ENCODE measurements around the gene NPHP1.
"Not testable (repeated sequence)": the region's sequence is repeated elsewhere in the genome, so short reads cannot be mapped to it uniquely, and the experiment has no call there.

DNA sequence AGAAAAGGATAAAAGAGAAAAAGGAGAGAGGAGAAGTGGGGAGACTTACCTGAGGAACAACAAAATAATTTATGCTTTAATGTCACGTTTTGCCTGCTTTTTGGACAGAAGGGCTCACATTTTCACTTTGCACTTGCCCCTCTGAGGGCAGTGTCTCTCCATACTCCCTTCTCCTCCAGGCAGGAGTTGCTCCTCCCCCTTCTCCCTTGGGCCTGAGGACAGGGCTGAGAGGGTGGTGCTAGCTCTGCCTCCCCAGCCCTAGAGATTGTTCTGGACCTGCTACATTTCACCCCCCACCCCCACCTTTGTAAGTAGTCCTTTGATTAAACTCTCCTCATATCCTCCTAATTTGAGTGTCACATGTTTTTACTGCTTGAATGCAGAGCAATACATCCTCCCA lies 25.1 kb upstream of the NPHP1 start:
- TF ChIP-seq, protein P1, sequence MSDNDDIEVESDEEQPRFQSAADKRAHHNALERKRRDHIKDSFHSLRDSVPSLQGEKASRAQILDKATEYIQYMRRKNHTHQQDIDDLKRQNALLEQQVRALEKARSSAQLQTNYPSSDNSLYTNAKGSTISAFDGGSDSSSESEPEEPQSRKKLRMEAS (CRISPR knock-in tag; IDR thresholded peaks at IDR 0.05) = not testable (repeated sequence)
- not testable (repeated sequence) for TF ChIP-seq NR3C1 (CRISPR knock-in tag; conservative IDR thresholded peaks at IDR 0.05; ENCODE audit: low read depth); NFYB (CRISPR knock-in tag; conservative IDR thresholded peaks at IDR 0.05; ENCODE audit: low read depth); NFE2L1 (CRISPR knock-in tag; IDR thresholded peaks at IDR 0.05); JUN (CRISPR knock-in tag; IDR thresholded peaks at IDR 0.05)
- TF ChIP-seq, protein P2, sequence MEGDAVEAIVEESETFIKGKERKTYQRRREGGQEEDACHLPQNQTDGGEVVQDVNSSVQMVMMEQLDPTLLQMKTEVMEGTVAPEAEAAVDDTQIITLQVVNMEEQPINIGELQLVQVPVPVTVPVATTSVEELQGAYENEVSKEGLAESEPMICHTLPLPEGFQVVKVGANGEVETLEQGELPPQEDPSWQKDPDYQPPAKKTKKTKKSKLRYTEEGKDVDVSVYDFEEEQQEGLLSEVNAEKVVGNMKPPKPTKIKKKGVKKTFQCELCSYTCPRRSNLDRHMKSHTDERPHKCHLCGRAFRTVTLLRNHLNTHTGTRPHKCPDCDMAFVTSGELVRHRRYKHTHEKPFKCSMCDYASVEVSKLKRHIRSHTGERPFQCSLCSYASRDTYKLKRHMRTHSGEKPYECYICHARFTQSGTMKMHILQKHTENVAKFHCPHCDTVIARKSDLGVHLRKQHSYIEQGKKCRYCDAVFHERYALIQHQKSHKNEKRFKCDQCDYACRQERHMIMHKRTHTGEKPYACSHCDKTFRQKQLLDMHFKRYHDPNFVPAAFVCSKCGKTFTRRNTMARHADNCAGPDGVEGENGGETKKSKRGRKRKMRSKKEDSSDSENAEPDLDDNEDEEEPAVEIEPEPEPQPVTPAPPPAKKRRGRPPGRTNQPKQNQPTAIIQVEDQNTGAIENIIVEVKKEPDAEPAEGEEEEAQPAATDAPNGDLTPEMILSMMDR (IDR thresholded peaks at IDR 0.05) = not testable (repeated sequence)
- TF ChIP-seq, protein P3, sequence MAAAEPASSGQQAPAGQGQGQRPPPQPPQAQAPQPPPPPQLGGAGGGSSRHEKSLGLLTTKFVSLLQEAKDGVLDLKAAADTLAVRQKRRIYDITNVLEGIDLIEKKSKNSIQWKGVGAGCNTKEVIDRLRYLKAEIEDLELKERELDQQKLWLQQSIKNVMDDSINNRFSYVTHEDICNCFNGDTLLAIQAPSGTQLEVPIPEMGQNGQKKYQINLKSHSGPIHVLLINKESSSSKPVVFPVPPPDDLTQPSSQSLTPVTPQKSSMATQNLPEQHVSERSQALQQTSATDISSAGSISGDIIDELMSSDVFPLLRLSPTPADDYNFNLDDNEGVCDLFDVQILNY (CRISPR knock-in tag; IDR thresholded peaks at IDR 0.05) = not testable (repeated sequence)
- TF ChIP-seq, protein P4, sequence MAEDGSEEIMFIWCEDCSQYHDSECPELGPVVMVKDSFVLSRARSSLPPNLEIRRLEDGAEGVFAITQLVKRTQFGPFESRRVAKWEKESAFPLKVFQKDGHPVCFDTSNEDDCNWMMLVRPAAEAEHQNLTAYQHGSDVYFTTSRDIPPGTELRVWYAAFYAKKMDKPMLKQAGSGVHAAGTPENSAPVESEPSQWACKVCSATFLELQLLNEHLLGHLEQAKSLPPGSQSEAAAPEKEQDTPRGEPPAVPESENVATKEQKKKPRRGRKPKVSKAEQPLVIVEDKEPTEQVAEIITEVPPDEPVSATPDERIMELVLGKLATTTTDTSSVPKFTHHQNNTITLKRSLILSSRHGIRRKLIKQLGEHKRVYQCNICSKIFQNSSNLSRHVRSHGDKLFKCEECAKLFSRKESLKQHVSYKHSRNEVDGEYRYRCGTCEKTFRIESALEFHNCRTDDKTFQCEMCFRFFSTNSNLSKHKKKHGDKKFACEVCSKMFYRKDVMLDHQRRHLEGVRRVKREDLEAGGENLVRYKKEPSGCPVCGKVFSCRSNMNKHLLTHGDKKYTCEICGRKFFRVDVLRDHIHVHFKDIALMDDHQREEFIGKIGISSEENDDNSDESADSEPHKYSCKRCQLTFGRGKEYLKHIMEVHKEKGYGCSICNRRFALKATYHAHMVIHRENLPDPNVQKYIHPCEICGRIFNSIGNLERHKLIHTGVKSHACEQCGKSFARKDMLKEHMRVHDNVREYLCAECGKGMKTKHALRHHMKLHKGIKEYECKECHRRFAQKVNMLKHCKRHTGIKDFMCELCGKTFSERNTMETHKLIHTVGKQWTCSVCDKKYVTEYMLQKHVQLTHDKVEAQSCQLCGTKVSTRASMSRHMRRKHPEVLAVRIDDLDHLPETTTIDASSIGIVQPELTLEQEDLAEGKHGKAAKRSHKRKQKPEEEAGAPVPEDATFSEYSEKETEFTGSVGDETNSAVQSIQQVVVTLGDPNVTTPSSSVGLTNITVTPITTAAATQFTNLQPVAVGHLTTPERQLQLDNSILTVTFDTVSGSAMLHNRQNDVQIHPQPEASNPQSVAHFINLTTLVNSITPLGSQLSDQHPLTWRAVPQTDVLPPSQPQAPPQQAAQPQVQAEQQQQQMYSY (CRISPR knock-in tag; IDR thresholded peaks at IDR 0.05) = not testable (repeated sequence)
- TF ChIP-seq, protein P5, sequence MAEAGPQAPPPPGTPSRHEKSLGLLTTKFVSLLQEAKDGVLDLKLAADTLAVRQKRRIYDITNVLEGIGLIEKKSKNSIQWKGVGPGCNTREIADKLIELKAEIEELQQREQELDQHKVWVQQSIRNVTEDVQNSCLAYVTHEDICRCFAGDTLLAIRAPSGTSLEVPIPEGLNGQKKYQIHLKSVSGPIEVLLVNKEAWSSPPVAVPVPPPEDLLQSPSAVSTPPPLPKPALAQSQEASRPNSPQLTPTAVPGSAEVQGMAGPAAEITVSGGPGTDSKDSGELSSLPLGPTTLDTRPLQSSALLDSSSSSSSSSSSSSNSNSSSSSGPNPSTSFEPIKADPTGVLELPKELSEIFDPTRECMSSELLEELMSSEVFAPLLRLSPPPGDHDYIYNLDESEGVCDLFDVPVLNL (CRISPR knock-in tag; IDR thresholded peaks at IDR 0.05; ENCODE audit: borderline replicate concordance, low read depth) = not testable (repeated sequence)
- TF ChIP-seq, protein P6, sequence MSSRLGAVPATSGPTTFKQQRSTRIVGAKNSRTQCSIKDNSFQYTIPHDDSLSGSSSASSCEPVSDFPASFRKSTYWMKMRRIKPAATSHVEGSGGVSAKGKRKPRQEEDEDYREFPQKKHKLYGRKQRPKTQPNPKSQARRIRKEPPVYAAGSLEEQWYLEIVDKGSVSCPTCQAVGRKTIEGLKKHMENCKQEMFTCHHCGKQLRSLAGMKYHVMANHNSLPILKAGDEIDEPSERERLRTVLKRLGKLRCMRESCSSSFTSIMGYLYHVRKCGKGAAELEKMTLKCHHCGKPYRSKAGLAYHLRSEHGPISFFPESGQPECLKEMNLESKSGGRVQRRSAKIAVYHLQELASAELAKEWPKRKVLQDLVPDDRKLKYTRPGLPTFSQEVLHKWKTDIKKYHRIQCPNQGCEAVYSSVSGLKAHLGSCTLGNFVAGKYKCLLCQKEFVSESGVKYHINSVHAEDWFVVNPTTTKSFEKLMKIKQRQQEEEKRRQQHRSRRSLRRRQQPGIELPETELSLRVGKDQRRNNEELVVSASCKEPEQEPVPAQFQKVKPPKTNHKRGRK (CRISPR knock-in tag; IDR thresholded peaks at IDR 0.05; ENCODE audit: borderline replicate concordance) = not testable (repeated sequence)
